Endothelial cell of umbilical vein (primary cell): ENCODE data around the gene RASGRP1. TPM values are rescaled to one million over a fixed set of nuclear protein-coding genes. Genes with fewer than 3 reads are reported as not detected.

Experiments
- BruUV-seq: library from RNA; stranded (reverse); fragments of 400-500 nt; replicated peaks from 2 replicates; lab custom pipeline; 2021; lab: Mats Ljungman, UMichigan
- CTCF ChIA-PET: fragments of 300-600, 350-600 bp; sonication (Branson Sonifier 250); formaldehyde crosslinking; loops from one replicate; lab custom pipeline; 2021; ENCODE audit warnings: antibody characterized with exemption, inconsistent platforms; lab: Charles Lee
- POLR2A ChIA-PET: fragments of 300-600, 350-600 bp; sonication (Branson Sonifier 250); formaldehyde crosslinking; loops from one replicate; lab custom pipeline; 2021; ENCODE audit warnings: antibody characterized with exemption, inconsistent platforms; lab: Charles Lee
- DNase-seq: peaks from one replicate; pipeline ENCODE4 v3.0.0-alpha.2; 2011; ENCODE audit warnings: low read depth, low spot score
- FAIRE-seq: peaks from 2 replicates; lab custom pipeline; 2011; peaks lifted over from hg19 to GRCh38; lab: Jason Lieb, UNC
- H2AFZ ChIP-seq: 2 replicates; pipeline ENCODE4 v1.6.0; 2012; ENCODE audit warnings: low read depth, low read length, control low read depth, inconsistent platforms
- H3K27ac ChIP-seq: 2 replicates; pipeline ENCODE4 v1.5.1; 2011; ENCODE audit warnings: low read depth, mild to moderate bottlenecking, control low read depth, low read length, moderate library complexity; ENCODE audit not compliant: insufficient read depth
- H3K27me3 ChIP-seq, 2 experiments: 2 replicates each; pipeline versions ENCODE4 v1.6.0 to v1.6.1; 2011; ENCODE audit warnings: low read length in 2 of 2, mixed read lengths in 1 of 2; ENCODE audit not compliant: control insufficient read depth in 2 of 2, insufficient read depth in 2 of 2
- H3K36me3 ChIP-seq, 2 experiments: 2 replicates in 1 of 2; 3 replicates in 1 of 2; pipeline ENCODE4 v1.5.1; 2011; ENCODE audit warnings: low read length in 2 of 2, mild to moderate bottlenecking in 1 of 2, moderate library complexity in 1 of 2; ENCODE audit not compliant: control insufficient read depth in 2 of 2, insufficient read depth in 2 of 2; ENCODE audit errors: extremely low read depth in 1 of 2
- H3K4me1 ChIP-seq: 3 replicates; pipeline ENCODE4 v1.5.1; 2011; ENCODE audit warnings: mild to moderate bottlenecking, low read length; ENCODE audit not compliant: control insufficient read depth, insufficient read depth; ENCODE audit errors: extremely low read depth
- H3K4me2 ChIP-seq: 2 replicates; pipeline ENCODE4 v1.6.1; 2011; ENCODE audit warnings: low read length, control low read depth, mixed read lengths; ENCODE audit not compliant: insufficient read depth
- H3K4me3 ChIP-seq, 3 experiments: fragments of 200-600 bp in 1 of 3; sonication (generic), shearing (Covaris generic) in 1 of 3; replicated peaks in 1 of 3; 2 replicates each; pipeline ENCODE4 v1.5.1; 2011 to 2016; ENCODE audit warnings: control low read depth in 3 of 3, low read length in 3 of 3, mild to moderate bottlenecking in 2 of 3, inconsistent platforms in 1 of 3, low read depth in 1 of 3, moderate library complexity in 1 of 3; ENCODE audit not compliant: insufficient read depth in 1 of 3
- H3K79me2 ChIP-seq: 2 replicates; pipeline ENCODE4 v1.6.0; 2012; ENCODE audit warnings: low read length, inconsistent platforms; ENCODE audit not compliant: control insufficient read depth, insufficient read depth
- H3K9ac ChIP-seq: replicated peaks from 2 replicates; pipeline ENCODE3; 2011; ENCODE audit warnings: low read length, control low read depth; ENCODE audit not compliant: insufficient read depth; ENCODE audit errors: extremely low read depth
- H3K9me1 ChIP-seq: replicated peaks from 3 replicates; pipeline ENCODE4 v1.6.0; 2011; ENCODE audit warnings: mild to moderate bottlenecking, low read length; ENCODE audit not compliant: control insufficient read depth, insufficient read depth; ENCODE audit errors: extremely low read depth
- H3K9me3 ChIP-seq: replicated peaks from 2 replicates; pipeline ENCODE4 v1.5.1; 2012; ENCODE audit warnings: low read length, inconsistent platforms; ENCODE audit not compliant: control insufficient read depth, insufficient read depth
- H4K20me1 ChIP-seq: replicated peaks from 2 replicates; pipeline ENCODE3; 2011; ENCODE audit warnings: mild to moderate bottlenecking, low read length; ENCODE audit not compliant: control insufficient read depth, insufficient read depth; ENCODE audit errors: extremely low read depth
- CTCF ChIP-seq, 2 donors: IDR thresholded peaks; 1 replicate in 1 of 2; 2 replicates in 1 of 2; pipeline ENCODE4 v1.5.1; 2011; ENCODE audit warnings: low read length in 2 of 2, mild to moderate bottlenecking in 2 of 2, moderate library complexity in 2 of 2, control low read depth in 1 of 2, inconsistent platforms in 1 of 2, low read depth in 1 of 2; ENCODE audit not compliant: insufficient read depth in 1 of 2; ENCODE audit errors: extremely low read depth in 1 of 2
- EZH2 ChIP-seq: IDR thresholded peaks from 2 replicates; pipeline ENCODE4 v1.6.1; 2012; ENCODE audit warnings: borderline replicate concordance, low read depth, mild to moderate bottlenecking, moderate library complexity, low read length, inconsistent platforms; ENCODE audit not compliant: severe bottlenecking
- FOS ChIP-seq: IDR thresholded peaks from 2 replicates; pipeline ENCODE4 v1.6.1; 2011; ENCODE audit warnings: mild to moderate bottlenecking, low read length, moderate library complexity, borderline replicate concordance; ENCODE audit not compliant: insufficient read depth
- GATA2 ChIP-seq: IDR thresholded peaks from 2 replicates; pipeline ENCODE4 v1.7.0; 2011; ENCODE audit warnings: low read depth, mild to moderate bottlenecking, moderate library complexity, mixed read lengths, low read length; ENCODE audit not compliant: insufficient read length, insufficient read depth
- JUN ChIP-seq: IDR thresholded peaks from 2 replicates; pipeline ENCODE4 v1.6.1; 2011; ENCODE audit warnings: borderline replicate concordance, low read depth; ENCODE audit not compliant: insufficient read length, insufficient read depth
- MYC ChIP-seq: IDR thresholded peaks from one replicate; pipeline ENCODE4 v1.6.1; 2011; ENCODE audit warnings: mild to moderate bottlenecking, low read depth, low read length
- POLR2A ChIP-seq: IDR thresholded peaks from 2 replicates; pipeline ENCODE4 v1.6.1; 2012; ENCODE audit warnings: low read depth, mild to moderate bottlenecking, control low read depth, low read length
- POLR2AphosphoS5 ChIP-seq: IDR thresholded peaks from 2 replicates; pipeline ENCODE4 v1.6.1; 2012; ENCODE audit warnings: low read depth, mild to moderate bottlenecking, control low read depth, low read length, moderate library complexity; ENCODE audit not compliant: insufficient read depth
- dilution Hi-C: fragments of 300-500 bp; cut with MboI; formaldehyde crosslinking; loops from one replicate; pipeline ENCODE4 v1.15.0; 2019; ENCODE audit warnings: low sequenced_read_pairs; ENCODE audit not compliant: extremely low pct_ligation_motif_present
- intact Hi-C: fragments of 100-400 bp; cut with micrococcal nuclease; formaldehyde crosslinking; loops from one replicate; pipeline ENCODE4 v1.10.0; 2022
- polyA plus RNA-seq, 4 experiments: library from polyadenylated mRNA; depleted of rRNA in 3 of 4; stranded (reverse) in 3 of 4; unstranded in 1 of 4; fragments of >200 nt; gene quantifications; 2 replicates each; pipeline versions ENCODE4 v1.2.1 to v1.2.3, GENCODE V29; 2011 to 2012; ENCODE audit warnings: missing spikeins in 1 of 4
- total RNA-seq: library from RNA; stranded (reverse); gene quantifications from 2 replicates; pipeline ENCODE4 v1.2.3, GENCODE V29; 2021
- TF ChIP-seq, protein P1 (sequence below): IDR thresholded peaks from 2 replicates; pipeline ENCODE4 v1.6.1; 2011; ENCODE audit not compliant: insufficient read depth, insufficient read length

RASGRP1 gene
- total and polyA plus RNA-seq, 2 donors (not counting 3 experiments of a cell fraction or from before 2014, with no cell fraction given) = 0.15 to 0.38 TPM

DNA sequence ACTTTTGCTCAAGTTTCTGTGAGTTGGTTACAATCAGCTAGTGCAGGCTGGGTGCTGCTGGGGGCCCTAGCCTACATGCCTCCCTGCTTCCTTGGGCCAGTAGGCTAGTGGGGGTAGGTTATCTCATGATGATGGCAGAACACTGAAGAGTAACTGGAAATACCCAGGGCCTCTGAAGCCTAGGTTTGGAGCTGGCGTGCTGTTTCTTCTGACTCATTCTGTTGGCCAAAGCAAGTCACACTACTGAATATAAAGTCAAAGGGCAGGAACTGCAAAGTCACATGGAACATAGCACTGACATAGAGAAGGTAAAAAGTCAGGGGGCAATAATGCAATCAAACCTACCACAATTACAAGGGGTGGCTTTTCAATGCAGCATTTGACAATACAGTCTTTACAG, 34.5 kb downstream of the RASGRP1 start:
- Histone ChIP-seq H4K20me1 (no peaks in the 10 kb centered on the region), H3K36me3 (no peaks in the 10 kb centered on the region), H3K9me3 (no peaks in the 10 kb centered on the region), H3K27ac (no peak overlapping the region), H3K4me1 (no peaks in the 10 kb centered on the region), H3K4me2 (no peak overlapping the region), H3K4me3 (no peak overlapping the region), H3K27me3 (peaks cover 9 to 20% of the 10 kb centered on the region in 2 experiments), H3K79me2 (no peaks in the 10 kb centered on the region), H3K9ac (no peak overlapping the region), H3K9me1 (no peaks in the 10 kb centered on the region), H2AFZ (no peak overlapping the region)
- CTCF ChIA-PET = interaction anchor here (1.1 kb wide), 1 partner anchor 34 kb away, joined by 4 read pairs; no protein-coding TSS in a partner anchor
- dilution Hi-C loops = no loop called here
- POLR2A ChIA-PET = no interaction called here
- no TSS peak for BruUV-seq
- FAIRE-seq (no peak), DNase-seq (no peak)
- TF ChIP-seq GATA2 (no peak), MYC (no peak), EZH2 (no peak), FOS (no peak), CTCF (IDR thresholded peaks at IDR 0.05; ENCODE audit: extremely low read depth in 1 of 2, insufficient read depth in 1 of 2, low read depth in 1 of 2, low read length in 2 of 2) (no peak), JUN (no peak), POLR2AphosphoS5 (no peak), POLR2A (no peak)
- TF ChIP-seq, protein P1, sequence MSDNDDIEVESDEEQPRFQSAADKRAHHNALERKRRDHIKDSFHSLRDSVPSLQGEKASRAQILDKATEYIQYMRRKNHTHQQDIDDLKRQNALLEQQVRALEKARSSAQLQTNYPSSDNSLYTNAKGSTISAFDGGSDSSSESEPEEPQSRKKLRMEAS = no peak
- intact Hi-C loops = no loop called here
